GM10266 (cell line): ENCODE data around the gene PLEKHA4.

Experiments used
- DNase-seq: peaks from one replicate; pipeline ENCODE4 v3.0.0; 2012; ENCODE audit errors: extremely low spot score
- TF ChIP-seq, protein P1 (sequence below): IDR thresholded peaks from 2 replicates; pipeline ENCODE4 v1.5.1; 2012; ENCODE audit warnings: mild to moderate bottlenecking, low read depth; ENCODE audit not compliant: control insufficient read depth, insufficient read depth; ENCODE audit errors: missing control alignments

Gene PLEKHA4

DNA sequence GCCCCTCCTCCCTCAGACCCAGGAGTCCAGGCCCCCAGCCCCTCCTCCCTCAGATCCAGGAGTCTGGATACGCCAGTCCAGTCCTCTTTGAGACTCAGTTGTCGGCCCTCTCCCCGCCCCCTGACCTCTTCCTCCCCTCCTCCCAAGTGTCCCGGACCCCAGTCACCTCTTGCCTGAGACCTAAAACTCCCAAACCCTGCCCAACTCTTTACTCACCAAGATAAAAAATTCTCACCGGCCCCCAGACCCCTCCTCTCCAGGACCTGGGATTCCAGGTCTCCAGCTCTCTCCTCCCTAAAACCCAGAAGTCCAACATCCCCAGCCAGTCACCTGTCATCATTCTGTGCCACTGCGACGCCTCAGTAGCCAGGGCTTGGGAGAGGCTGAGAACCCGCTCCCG is 30.7 kb downstream of the PLEKHA4 start:
- TF ChIP-seq, protein P1, sequence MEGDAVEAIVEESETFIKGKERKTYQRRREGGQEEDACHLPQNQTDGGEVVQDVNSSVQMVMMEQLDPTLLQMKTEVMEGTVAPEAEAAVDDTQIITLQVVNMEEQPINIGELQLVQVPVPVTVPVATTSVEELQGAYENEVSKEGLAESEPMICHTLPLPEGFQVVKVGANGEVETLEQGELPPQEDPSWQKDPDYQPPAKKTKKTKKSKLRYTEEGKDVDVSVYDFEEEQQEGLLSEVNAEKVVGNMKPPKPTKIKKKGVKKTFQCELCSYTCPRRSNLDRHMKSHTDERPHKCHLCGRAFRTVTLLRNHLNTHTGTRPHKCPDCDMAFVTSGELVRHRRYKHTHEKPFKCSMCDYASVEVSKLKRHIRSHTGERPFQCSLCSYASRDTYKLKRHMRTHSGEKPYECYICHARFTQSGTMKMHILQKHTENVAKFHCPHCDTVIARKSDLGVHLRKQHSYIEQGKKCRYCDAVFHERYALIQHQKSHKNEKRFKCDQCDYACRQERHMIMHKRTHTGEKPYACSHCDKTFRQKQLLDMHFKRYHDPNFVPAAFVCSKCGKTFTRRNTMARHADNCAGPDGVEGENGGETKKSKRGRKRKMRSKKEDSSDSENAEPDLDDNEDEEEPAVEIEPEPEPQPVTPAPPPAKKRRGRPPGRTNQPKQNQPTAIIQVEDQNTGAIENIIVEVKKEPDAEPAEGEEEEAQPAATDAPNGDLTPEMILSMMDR = no peak
- DNase-seq = no peak

DNA sequence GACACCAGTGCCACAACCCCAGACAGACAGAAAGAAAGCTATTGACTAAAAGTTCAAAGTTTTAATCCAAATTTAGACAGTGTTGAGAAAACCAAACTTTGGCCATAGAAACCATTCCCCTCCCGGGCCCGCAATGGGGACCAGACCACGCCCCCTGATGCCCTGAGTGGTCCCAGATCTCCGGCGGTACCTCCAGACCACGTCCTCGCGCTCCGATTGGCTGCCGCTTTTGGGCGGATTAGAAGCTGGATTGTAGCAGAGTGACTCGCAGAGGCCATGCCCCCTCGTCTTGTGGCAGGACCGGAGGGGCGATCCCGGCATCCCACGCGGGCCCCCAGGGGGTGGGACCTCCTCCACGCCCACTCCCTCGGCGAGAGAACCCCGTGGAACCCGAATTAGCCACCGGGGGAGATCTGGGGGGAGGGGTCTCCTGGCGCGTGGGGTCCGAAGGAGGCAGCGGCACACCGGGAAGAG is 31.3 kb downstream of the PLEKHA4 start:
- DNase-seq = peak; percentile 92
- TF ChIP-seq, protein P1 = no peak

DNA sequence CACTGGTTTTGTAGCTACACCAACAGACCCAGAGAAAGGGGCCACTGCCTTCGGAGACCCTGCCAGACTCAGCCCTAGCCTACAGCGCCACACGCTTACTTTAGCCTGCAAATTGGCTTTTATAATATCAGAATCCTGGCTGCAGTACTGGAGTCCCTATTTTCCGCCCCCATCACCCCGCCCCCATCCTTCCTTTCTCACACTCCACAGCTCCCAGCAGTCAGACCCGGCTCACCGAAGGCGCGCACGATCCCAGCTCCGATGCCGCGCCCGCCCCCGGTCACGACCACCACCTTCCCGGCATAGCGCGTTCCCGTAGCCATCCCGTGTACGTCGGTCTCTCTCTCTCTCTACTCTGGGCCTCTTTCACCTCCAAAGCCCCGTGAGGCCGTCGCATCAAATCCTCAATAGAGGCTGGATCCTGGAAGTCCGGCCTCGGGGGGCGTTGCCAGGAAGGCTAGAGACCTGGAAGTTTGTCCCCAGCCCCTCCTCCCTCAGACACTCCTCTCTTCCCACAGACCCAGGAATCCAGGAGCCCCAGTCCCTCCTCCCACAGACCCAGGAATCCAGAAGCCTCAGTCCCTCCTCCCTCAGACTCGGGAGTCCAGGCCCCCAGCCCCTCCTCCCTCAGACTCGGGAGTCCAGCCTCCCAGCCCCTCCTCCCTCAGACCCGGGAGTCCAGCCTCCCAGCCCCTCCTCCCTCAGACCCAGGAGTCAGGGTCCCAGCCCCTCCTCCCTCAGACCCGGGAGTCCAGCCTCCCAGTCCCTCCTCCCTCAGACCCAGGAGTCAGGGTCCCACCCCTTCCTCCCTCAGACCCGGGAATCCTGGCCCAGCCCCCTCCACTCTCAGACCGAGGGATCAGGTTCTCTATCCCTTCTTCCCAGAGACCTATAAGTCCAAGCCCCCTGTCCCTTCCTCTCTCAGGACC is 32.1 kb downstream of the PLEKHA4 start, which contains the start of gene HSD17B14:
Gene HSD17B14 (minus strand): TSS at position 403 of the 929 bp plus-strand sequence. CDS start 80 bp downstream, at position 323.
- TF ChIP-seq, protein P1 = no peak
- DNase-seq = no peak

DNA sequence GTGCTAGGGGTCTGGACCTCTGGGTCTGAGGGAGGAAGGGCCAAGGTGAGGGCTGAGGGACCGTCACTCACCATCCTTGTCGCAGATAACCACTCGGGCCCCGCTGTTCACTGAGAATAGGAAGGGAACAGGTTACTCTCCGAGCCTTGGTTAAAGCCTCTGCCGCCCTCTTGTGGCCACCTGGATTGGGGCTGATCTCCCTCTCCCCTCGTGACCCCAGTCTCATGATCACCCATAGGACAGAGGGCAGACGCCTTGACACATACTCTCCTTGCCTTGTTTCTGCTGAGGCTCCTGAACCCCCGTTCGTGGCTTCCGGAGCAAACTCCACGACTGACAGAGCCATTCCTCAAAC is 32.7 kb downstream of the PLEKHA4 start:
- DNase-seq = peak; percentile 88
- TF ChIP-seq, protein P1 = peak; percentile 94

DNA sequence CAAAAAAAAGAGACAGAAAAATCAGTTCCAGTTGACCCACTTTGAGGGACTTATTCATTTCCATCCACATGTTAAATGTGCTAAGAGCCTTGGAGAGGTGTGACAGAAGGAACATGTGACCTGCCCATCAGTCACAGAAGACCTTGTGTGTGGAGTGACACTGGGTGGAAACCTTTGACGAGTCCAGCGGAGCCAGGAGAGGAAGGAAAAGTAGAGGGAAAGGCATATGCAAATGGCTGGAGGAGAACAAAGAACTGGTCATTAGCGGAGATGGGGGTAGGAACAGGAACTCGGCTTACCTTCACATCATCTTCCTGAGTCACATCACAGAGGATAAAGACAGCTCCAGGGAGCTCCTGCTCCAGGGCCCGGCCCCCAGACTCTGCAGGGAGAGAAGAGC is 34.4 kb downstream of the PLEKHA4 start:
- no peak for DNase-seq
- TF ChIP-seq, protein P1 = no peak

DNA sequence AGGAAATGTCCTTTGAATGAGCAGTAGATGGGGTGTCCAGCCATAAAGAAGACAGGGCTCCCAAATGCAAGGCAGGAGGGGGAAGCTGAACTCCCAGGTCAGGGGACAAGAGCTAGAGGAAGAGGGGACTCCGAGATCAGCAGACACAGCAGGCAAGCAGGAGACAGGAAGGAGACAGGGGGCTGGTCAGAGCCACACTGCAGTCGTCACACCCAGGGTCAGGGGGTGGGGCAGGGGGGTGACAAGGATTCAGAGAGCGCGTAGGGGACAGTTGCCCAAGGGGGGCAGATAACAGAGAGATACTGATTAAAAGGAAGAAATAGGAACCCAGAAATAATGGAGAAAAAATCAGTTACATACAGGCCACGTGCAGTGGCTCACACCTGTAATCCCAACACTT is 35.4 kb downstream of the PLEKHA4 start:
- TF ChIP-seq, protein P1 = no peak
- no peak for DNase-seq

DNA sequence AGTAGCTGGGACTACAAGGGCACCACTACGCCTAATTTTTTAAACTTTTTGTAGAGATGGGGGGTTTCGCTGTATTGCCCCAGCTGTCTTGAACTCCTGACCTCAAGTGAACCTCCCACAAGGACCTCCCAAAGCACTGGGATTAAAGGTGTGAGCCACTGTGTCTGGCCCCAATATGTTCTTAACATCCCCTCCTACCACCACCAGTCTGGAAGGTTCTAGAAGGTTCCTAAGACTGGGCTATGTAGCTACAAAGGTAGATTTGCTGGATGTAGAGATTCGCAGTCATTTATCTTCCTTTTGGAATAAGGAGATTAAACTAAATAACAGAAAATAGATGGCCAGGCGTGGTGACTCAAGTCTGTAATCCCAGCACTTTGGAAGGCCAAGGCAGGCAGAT is 37.5 kb downstream of the PLEKHA4 start:
- TF ChIP-seq, protein P1 = no peak
- DNase-seq = no peak
